ENCODE results near the gene CCNA2.

CCNA2 gene

GRCh38 chr4:121796283-121796682, 27.4 kb downstream of the CCNA2 start:
- Histone ChIP-seq H3K4me2 (ENCODE audit: low read length, poor library complexity, severe bottlenecking) (no peak overlapping the region), H3K4ac (ENCODE audit: low read depth in 1 of 2, low read length in 2 of 2) (no peak overlapping the region), H3K18ac (ENCODE audit: low read depth in 1 of 2, low read length in 2 of 2) (no peak overlapping the region), H3K4me1 (ENCODE audit: control insufficient read depth, insufficient read depth, low read depth, low read length) (no peaks in the 10 kb centered on the region), H2AFZ (ENCODE audit: low read depth, low read length) (no peak overlapping the region), H3K4me3 (ENCODE audit: insufficient read depth in 1 of 2, low read depth in 1 of 2, low read length in 2 of 2) (no peak overlapping the region), H3K9me3 (ENCODE audit: control insufficient read depth, low read length) (no peaks in the 10 kb centered on the region), H3K79me1 (replicated peaks; ENCODE audit: low read length, poor library complexity, severe bottlenecking) (peaks cover 1% of the 10 kb centered on the region), H3K23ac (ENCODE audit: low read length in 2 of 2) (no peak overlapping the region), H3K36me3 (ENCODE audit: control insufficient read depth in 1 of 2, insufficient read depth in 2 of 2, low read depth in 1 of 2, low read length in 2 of 2) (no peaks in the 10 kb centered on the region), H2BK12ac (ENCODE audit: low read length in 2 of 2) (no peak overlapping the region), H2BK15ac (ENCODE audit: low read depth, poor library complexity, severe bottlenecking) (no peak overlapping the region), H3K9ac (ENCODE audit: low read length) (no peak overlapping the region), H4K8ac (ENCODE audit: low read length) (no peak overlapping the region), H4K91ac (ENCODE audit: low read length) (no peak overlapping the region), H2BK120ac (ENCODE audit: low read depth, low read length) (no peak overlapping the region), H3K27ac (ENCODE audit: low read length, poor library complexity, severe bottlenecking) (no peak overlapping the region), H2BK5ac (ENCODE audit: low read depth, low read length, poor library complexity, severe bottlenecking) (no peak overlapping the region), H3K27me3 (ENCODE audit: control insufficient read depth in 1 of 2, insufficient read depth in 1 of 2, low read length in 2 of 2) (no peaks in the 10 kb centered on the region), H2AK5ac (ENCODE audit: low read length, severe bottlenecking) (no peak overlapping the region), H3K14ac (ENCODE audit: low read length in 2 of 2) (no peak overlapping the region)
- no peak for DNase-seq

- Histone ChIP-seq H4K8ac (ENCODE audit: low read length) (no peak overlapping the region), H3K4me2 (ENCODE audit: low read length, poor library complexity, severe bottlenecking) (no peak overlapping the region), H3K27me3 (ENCODE audit: control insufficient read depth in 1 of 2, insufficient read depth in 1 of 2, low read length in 2 of 2) (no peaks in the 10 kb centered on the region), H3K14ac (ENCODE audit: low read length in 2 of 2) (no peak overlapping the region), H2BK5ac (ENCODE audit: low read depth, low read length, poor library complexity, severe bottlenecking) (no peak overlapping the region), H3K27ac (ENCODE audit: low read length, poor library complexity, severe bottlenecking) (no peak overlapping the region), H2AFZ (ENCODE audit: low read depth, low read length) (no peak overlapping the region), H3K79me1 (replicated peaks; ENCODE audit: low read length, poor library complexity, severe bottlenecking) (no peaks in the 10 kb centered on the region), H3K4me3 (ENCODE audit: insufficient read depth in 1 of 2, low read depth in 1 of 2, low read length in 2 of 2) (no peak overlapping the region), H2BK12ac (ENCODE audit: low read length in 2 of 2) (no peak overlapping the region), H3K23ac (ENCODE audit: low read length in 2 of 2) (no peak overlapping the region), H3K9ac (ENCODE audit: low read length) (no peak overlapping the region), H2BK15ac (ENCODE audit: low read depth, poor library complexity, severe bottlenecking) (no peak overlapping the region), H3K9me3 (ENCODE audit: control insufficient read depth, low read length) (no peaks in the 10 kb centered on the region), H2AK5ac (ENCODE audit: low read length, severe bottlenecking) (no peak overlapping the region), H3K4me1 (ENCODE audit: control insufficient read depth, insufficient read depth, low read depth, low read length) (no peaks in the 10 kb centered on the region), H2BK120ac (ENCODE audit: low read depth, low read length) (no peak overlapping the region), H3K18ac (ENCODE audit: low read depth in 1 of 2, low read length in 2 of 2) (no peak overlapping the region), H4K91ac (ENCODE audit: low read length) (no peak overlapping the region), H3K36me3 (ENCODE audit: control insufficient read depth in 1 of 2, insufficient read depth in 2 of 2, low read depth in 1 of 2, low read length in 2 of 2) (no peaks in the 10 kb centered on the region), H3K4ac (ENCODE audit: low read depth in 1 of 2, low read length in 2 of 2) (no peak overlapping the region)
- no peak for DNase-seq
- 91% methylated on average over 4 of the region's 5 CpGs for WGBS
Measured at GRCh38 chr4:121794505-121795188, 29.0 kb downstream of the CCNA2 start.

GRCh38 chr4:121792966-121793365, 30.7 kb downstream of the CCNA2 start:
- Histone ChIP-seq H2BK15ac (ENCODE audit: low read depth, poor library complexity, severe bottlenecking) (no peak overlapping the region), H3K14ac (ENCODE audit: low read length in 2 of 2) (no peak overlapping the region), H4K91ac (ENCODE audit: low read length) (no peak overlapping the region), H2BK120ac (ENCODE audit: low read depth, low read length) (no peak overlapping the region), H3K9ac (ENCODE audit: low read length) (no peak overlapping the region), H3K4me1 (ENCODE audit: control insufficient read depth, insufficient read depth, low read depth, low read length) (no peaks in the 10 kb centered on the region), H2AFZ (ENCODE audit: low read depth, low read length) (no peak overlapping the region), H3K4me2 (ENCODE audit: low read length, poor library complexity, severe bottlenecking) (no peak overlapping the region), H3K9me3 (ENCODE audit: control insufficient read depth, low read length) (no peaks in the 10 kb centered on the region), H2BK12ac (ENCODE audit: low read length in 2 of 2) (no peak overlapping the region), H2AK5ac (ENCODE audit: low read length, severe bottlenecking) (no peak overlapping the region), H3K4ac (ENCODE audit: low read depth in 1 of 2, low read length in 2 of 2) (no peak overlapping the region), H3K79me1 (replicated peaks; ENCODE audit: low read length, poor library complexity, severe bottlenecking) (no peaks in the 10 kb centered on the region), H3K27ac (ENCODE audit: low read length, poor library complexity, severe bottlenecking) (no peak overlapping the region), H2BK5ac (ENCODE audit: low read depth, low read length, poor library complexity, severe bottlenecking) (no peak overlapping the region), H3K4me3 (ENCODE audit: insufficient read depth in 1 of 2, low read depth in 1 of 2, low read length in 2 of 2) (no peak overlapping the region), H4K8ac (ENCODE audit: low read length) (no peak overlapping the region), H3K27me3 (ENCODE audit: control insufficient read depth in 1 of 2, insufficient read depth in 1 of 2, low read length in 2 of 2) (no peaks in the 10 kb centered on the region), H3K36me3 (ENCODE audit: control insufficient read depth in 1 of 2, insufficient read depth in 2 of 2, low read depth in 1 of 2, low read length in 2 of 2) (no peaks in the 10 kb centered on the region), H3K23ac (ENCODE audit: low read length in 2 of 2) (no peak overlapping the region), H3K18ac (ENCODE audit: low read depth in 1 of 2, low read length in 2 of 2) (no peak overlapping the region)
- 91% methylated on average over 2 of the region's 2 CpGs for WGBS
- no peak for DNase-seq

GRCh38 chr4:121791481-121791880, 32.2 kb downstream of the CCNA2 start:
- H2BK5ac ChIP-seq (ENCODE audit: low read depth, low read length, poor library complexity, severe bottlenecking), result no peak overlapping the region
- no peak overlapping the region for H3K4ac ChIP-seq (ENCODE audit: low read depth in 1 of 2, low read length in 2 of 2)
- H3K79me1 ChIP-seq (replicated peaks; ENCODE audit: low read length, poor library complexity, severe bottlenecking), result no peaks in the 10 kb centered on the region
- no peak overlapping the region for H3K9ac ChIP-seq (ENCODE audit: low read length)
- no peak overlapping the region for H2AK5ac ChIP-seq (ENCODE audit: low read length, severe bottlenecking)
- no peaks in the 10 kb centered on the region for H3K9me3 ChIP-seq (ENCODE audit: control insufficient read depth, low read length)
- H3K4me3 ChIP-seq (ENCODE audit: insufficient read depth in 1 of 2, low read depth in 1 of 2, low read length in 2 of 2), result no peak overlapping the region
- no peak overlapping the region for H3K4me2 ChIP-seq (ENCODE audit: low read length, poor library complexity, severe bottlenecking)
- H4K91ac ChIP-seq (ENCODE audit: low read length), result no peak overlapping the region
- H3K36me3 ChIP-seq (ENCODE audit: control insufficient read depth in 1 of 2, insufficient read depth in 2 of 2, low read depth in 1 of 2, low read length in 2 of 2), result no peaks in the 10 kb centered on the region
- no peak overlapping the region for H2BK12ac ChIP-seq (ENCODE audit: low read length in 2 of 2)
- H2AFZ ChIP-seq (ENCODE audit: low read depth, low read length), result no peak overlapping the region
- no peak overlapping the region for H2BK120ac ChIP-seq (ENCODE audit: low read depth, low read length)
- no peak overlapping the region for H2BK15ac ChIP-seq (ENCODE audit: low read depth, poor library complexity, severe bottlenecking)
- H3K18ac ChIP-seq (ENCODE audit: low read depth in 1 of 2, low read length in 2 of 2), result no peak overlapping the region
- 78% methylated on average over 4 of the region's 5 CpGs for WGBS
- H3K14ac ChIP-seq (ENCODE audit: low read length in 2 of 2), result no peak overlapping the region
- H3K23ac ChIP-seq (ENCODE audit: low read length in 2 of 2), result no peak overlapping the region
- no peak overlapping the region for H4K8ac ChIP-seq (ENCODE audit: low read length)
- no peak overlapping the region for H3K27ac ChIP-seq (ENCODE audit: low read length, poor library complexity, severe bottlenecking)
- H3K27me3 ChIP-seq (ENCODE audit: control insufficient read depth in 1 of 2, insufficient read depth in 1 of 2, low read length in 2 of 2), result no peaks in the 10 kb centered on the region
- DNase-seq, result no peak
- no peaks in the 10 kb centered on the region for H3K4me1 ChIP-seq (ENCODE audit: control insufficient read depth, insufficient read depth, low read depth, low read length)

Measured in mesenchymal stem cell (in vitro differentiated cells and primary cell).